ENCODE results near the gene TMEM38A.
"Not testable (repeated sequence)": the region's sequence is repeated elsewhere in the genome, so short reads cannot be mapped to it uniquely, and the experiment has no call there.

The TMEM38A gene

GRCh38 chr19:16678498-16678897, 17.6 kb downstream of the TMEM38A start:
- no peak for DNase-seq

- DNase-seq = no peak
These were observed 18.9 kb downstream of the TMEM38A start for GRCh38 chr19:16679811-16680210.

GRCh38 chr19:16682539-16682938, 21.6 kb downstream of the TMEM38A start:
- DNase-seq = no peak

GRCh38 chr19:16684216-16684615, 23.3 kb downstream of the TMEM38A start:
- no peak for DNase-seq

GRCh38 chr19:16688084-16688483, 27.1 kb downstream of the TMEM38A start:
- DNase-seq = no peak

GRCh38 chr19:16698914-16699313, 38.0 kb downstream of the TMEM38A start:
- DNase-seq = no peak

- DNase-seq = no peak
These were observed 41.2 kb downstream of the TMEM38A start for GRCh38 chr19:16702123-16702522.

- no peak for DNase-seq
These were observed 42.7 kb downstream of the TMEM38A start for GRCh38 chr19:16703677-16704076.

DNA sequence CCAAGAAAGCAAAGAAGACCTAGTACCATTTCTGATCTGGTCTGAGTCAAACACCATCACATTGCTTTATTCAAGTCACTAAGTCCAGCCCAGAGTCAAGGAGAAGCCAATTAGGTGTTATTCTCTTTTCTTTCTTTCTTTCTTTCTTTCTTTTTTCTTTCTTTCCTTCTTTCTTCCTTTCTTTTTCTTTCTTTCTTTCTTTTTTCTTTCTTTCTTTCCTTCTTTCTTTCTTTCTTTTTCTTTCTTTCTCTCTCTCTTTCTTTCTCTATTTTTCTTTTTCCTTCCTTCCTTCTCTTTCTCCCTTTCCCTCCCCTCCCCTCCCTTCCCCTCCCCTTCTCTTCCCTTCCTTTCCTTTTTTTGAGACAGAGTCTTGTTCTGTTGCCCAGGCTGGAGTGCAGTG, 49.9 kb downstream of the TMEM38A start:
- not testable (repeated sequence) for DNase-seq

DNA sequence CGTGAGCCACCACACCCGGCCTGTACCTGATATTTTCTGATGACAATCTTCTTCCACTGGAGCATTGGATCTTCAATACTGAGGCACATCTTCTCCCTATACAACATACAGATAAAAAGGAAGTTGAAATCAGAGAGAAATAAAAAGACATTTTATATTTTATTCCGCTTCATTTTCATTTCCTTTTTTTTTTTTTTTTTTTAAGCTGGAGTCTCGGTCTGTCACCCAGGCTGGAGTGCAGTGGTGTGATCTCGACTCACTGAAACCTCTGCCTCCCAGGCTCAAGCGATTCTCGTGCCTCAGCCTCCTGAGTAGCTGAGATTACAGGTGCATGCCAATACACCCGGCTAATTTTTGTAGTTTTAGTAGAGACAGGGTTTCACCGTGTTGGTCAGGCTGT, 51.4 kb downstream of the TMEM38A start:
- not testable (repeated sequence) for DNase-seq

GRCh38 chr19:16714702-16715287, 53.9 kb downstream of the TMEM38A start:
- DNase-seq = peak; percentile 73

GRCh38 chr19:16715611-16716010, 54.7 kb downstream of the TMEM38A start:
- no peak for DNase-seq

- no peak for DNase-seq
These were observed 60.1 kb downstream of the TMEM38A start for GRCh38 chr19:16721051-16721450.

DNA sequence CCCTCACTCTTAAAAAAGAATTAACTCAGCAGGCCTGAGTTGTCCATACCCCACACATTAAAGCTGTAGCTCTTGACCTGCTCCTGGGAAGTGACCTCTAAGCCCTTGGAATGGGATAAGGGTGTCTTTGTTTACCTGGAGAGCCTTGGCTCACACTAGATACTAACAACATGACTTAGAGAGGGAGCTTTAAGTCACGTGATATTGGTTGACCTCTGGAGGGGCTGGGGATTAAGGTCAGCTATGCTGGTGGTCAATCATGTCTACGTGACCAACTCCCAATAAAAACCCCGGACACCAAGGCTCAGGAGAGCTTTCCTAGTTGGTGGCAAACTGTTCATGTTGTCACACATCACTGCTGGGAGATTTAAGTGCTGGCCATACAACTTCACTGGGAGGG, 61.7 kb downstream of the TMEM38A start:
- DNase-seq = no peak

DNA sequence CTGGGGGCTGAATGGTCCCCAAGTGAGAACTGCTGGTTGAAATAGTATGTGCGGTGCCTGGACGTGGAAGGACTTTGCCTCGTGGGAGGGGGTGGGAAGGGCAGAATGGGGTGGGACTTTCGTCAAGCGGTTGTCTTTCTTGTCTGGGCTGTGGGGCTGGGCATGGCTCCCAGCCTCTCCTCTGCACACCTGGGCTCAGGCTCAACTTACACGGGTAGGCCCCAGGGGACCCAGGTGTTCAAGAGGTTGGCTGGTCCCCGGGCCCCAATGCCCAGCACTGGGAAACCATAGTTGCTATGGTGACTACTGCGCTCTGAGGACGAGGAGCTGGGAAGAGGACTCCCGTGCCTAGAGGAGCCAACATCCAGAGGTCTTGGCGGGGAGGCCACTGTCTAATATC, 66.0 kb downstream of the TMEM38A start:
- no peak for DNase-seq

- DNase-seq = not testable (repeated sequence)
These were observed 74.8 kb downstream of the TMEM38A start for GRCh38 chr19:16735650-16736266.

DNA sequence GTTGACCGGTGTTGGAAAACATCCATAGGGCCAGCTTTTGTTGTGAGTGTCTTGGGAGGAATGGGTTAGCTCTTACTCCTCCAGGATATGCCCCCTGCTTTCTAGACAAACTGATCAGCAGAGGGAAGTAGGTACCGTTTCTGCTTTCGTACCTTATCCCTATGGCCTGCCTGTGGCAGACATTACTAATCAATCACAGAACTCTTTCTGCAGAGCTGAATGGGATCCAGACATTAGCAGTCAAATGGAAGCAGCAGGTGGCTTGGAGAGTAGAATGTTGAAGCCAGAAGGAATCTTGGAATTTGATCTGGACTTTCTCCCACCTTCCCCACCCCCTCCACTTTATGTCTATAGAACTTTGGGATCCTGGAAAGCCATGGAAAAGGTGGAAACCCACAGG, 75.8 kb downstream of the TMEM38A start:
- DNase-seq = peak; percentile 14

- no peak for DNase-seq
These were observed 77.0 kb downstream of the TMEM38A start for GRCh38 chr19:16737911-16738310.

- DNase-seq = peak; percentile 30
These were observed 78.6 kb downstream of the TMEM38A start for GRCh38 chr19:16739546-16739945.

All from hematopoietic multipotent progenitor cell treated with erythropoietin and hydrocortisone succinate and interleukin-3 and kit ligand, for 4 days (in vitro differentiated cells).